NCI-H2107 (cell line): ENCODE data around the gene NEUROD1.
"Not testable (repeated sequence)": the region's sequence is repeated elsewhere in the genome, so short reads cannot be mapped to it uniquely, and the experiment has no call there.

Source experiments
- DNase-seq: peaks from one replicate; lab custom pipeline; 2025; lab: John Stamatoyannopoulos, UW

NEUROD1 gene

GRCh38 chr2:181680055-181680936 is at the start of gene NEUROD1:
NEUROD1 (minus strand) TSS chr2:181680517; CDS start chr2:181678860, 1,657 bp downstream.
- DNase-seq, result no peak

GRCh38 chr2:181725476-181725875 is 45.2 kb upstream of the NEUROD1 start:
- no peak for DNase-seq

GRCh38 chr2:181724662-181725061 is 44.3 kb upstream of the NEUROD1 start:
- no peak for DNase-seq

- no peak for DNase-seq
These were observed 43.4 kb upstream of the NEUROD1 start for GRCh38 chr2:181723731-181724130.

- peak; percentile 77 for DNase-seq
These were observed 34.8 kb upstream of the NEUROD1 start for GRCh38 chr2:181715033-181715630.

- not testable (repeated sequence) for DNase-seq
These were observed 30.7 kb upstream of the NEUROD1 start for GRCh38 chr2:181711051-181711450.

GRCh38 chr2:181702519-181702918 is 22.2 kb upstream of the NEUROD1 start:
- DNase-seq, result not testable (repeated sequence)

DNA sequence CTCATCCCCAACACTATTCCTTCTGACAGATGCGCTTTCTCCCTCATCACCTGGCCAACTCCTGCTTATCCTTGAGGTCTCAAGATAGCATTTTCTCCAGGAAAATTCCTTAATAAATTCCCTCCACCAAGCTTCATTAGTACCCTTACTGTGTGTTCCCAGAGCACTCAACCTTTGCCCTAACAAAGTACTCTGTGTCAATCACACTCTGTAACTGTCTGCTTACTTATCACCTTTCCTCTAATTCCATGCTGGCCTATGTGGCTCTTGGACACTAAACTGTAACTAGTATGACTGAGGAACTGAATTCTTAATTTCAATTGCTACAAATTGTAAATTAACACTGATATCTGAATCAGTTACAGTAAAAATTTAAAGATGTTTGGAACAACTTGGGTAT is 17.9 kb upstream of the NEUROD1 start:
- no peak for DNase-seq

- DNase-seq, result no peak
These were observed 17.3 kb upstream of the NEUROD1 start for GRCh38 chr2:181697571-181697970.

DNA sequence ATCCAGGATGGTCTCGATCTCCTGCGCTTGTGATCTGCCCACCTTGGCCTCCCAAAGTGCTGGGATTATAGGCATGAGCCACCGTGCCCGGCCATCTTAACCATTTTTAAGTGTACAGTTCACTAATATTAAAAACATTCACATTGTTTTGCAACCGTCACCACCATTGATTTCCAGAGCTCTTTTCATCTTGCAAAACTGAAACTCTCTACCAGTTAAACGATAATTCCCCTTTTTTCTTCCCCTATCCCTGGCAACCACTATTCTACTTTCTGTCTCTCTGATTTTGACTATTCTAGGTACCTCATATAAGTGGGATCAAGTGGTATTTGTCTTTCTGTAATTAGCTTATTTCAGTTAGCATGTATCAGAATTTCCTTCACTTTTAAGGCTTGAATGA is 16.8 kb upstream of the NEUROD1 start:
- DNase-seq, result no peak

GRCh38 chr2:181694271-181694670 is 14.0 kb upstream of the NEUROD1 start:
- no peak for DNase-seq

DNA sequence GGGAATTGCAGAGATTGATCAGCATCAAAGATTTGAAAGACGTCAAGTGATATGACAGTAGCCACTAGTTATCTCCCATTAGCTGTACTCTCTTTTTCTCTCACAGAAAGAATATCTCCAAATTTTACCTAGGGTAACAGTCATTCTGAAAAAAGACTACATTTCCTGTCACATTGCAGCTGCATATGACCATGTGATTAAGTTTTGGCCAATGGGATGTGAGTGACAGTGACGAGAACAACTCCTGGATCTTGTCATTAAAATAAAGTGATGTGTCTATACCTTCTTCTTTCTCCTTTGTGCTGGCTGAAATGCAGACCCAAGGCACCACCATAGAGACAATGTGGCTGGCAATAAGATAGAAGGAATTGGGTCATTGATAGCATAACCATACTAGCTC is 10.5 kb upstream of the NEUROD1 start:
- DNase-seq, result no peak

GRCh38 chr2:181686576-181687185 is 6.4 kb upstream of the NEUROD1 start:
- no peak for DNase-seq

DNA sequence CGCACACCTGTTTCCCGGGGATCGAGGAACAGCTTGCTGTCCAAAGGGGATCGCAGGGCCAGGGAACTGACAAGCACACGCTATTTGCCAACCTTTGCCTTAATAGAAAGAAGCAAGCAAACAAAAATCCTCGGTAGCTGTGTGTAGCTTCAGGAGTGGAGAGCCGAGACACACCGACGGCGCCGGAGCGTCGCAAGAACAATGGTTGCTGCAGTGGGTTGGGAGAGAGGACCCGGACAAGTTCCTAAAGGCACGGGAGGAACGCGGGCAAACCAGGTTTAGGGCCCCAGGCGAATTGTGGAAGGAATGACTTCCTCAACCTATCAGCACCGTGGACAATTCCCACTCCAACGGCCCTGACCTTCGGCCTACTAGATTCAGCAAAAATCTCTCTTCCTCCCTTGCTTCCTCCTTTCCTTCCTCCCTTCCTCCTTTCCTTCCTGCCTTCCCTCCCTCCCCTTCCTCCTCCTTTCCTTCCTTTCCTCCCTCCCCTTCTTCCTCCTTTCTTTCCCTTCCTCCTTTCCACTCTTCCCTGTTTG is 4.9 kb upstream of the NEUROD1 start:
- no peak for DNase-seq

GRCh38 chr2:181684454-181685149 is 4.3 kb upstream of the NEUROD1 start:
- no peak for DNase-seq

DNA sequence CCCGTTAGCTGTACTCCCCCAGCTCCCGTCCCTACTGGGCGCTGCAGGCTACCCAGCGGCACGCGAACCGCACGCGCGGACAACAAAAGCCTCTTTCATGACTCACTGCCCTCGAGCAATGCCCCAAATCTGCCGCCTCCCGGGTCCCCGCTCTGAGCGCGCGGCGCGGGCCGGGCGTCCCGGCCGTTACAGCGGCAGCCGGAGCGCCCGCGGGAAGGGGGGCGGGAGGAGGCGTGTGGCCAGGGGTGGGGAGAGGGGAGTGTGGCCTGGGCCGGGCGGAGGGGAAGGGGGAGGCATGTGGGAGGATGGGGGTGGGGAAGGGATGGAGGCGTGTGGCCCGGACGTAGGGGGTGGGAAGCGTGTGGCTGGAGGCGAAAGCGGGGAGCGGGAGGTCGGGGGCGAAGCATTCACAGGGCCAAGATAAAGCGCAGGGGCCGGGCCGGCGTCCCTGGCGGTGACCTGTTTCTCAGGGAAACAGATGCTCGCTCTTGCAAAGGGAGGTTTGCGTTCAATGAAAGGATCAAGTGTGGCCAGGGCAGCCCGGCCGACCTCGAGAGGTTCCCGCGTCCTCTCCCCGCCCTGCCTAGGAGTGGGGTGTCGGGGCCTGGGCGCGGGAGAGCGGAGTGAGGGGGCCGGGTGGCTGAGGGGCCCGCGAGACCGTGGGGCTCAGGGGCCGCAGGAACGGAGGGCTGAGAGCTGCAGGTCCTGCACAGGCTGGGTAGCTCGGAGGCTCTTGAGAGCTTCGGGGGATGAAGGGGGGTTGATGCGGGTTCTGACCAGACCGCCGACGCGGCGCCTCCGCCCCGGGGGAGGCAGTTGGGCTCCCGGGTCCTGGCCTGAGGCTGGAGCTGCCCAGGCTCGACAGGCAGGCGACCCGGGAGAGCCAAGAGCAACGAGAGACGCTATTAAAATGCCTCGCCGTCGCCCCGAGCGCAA is 3.5 kb upstream of the NEUROD1 start:
- no peak for DNase-seq

DNA sequence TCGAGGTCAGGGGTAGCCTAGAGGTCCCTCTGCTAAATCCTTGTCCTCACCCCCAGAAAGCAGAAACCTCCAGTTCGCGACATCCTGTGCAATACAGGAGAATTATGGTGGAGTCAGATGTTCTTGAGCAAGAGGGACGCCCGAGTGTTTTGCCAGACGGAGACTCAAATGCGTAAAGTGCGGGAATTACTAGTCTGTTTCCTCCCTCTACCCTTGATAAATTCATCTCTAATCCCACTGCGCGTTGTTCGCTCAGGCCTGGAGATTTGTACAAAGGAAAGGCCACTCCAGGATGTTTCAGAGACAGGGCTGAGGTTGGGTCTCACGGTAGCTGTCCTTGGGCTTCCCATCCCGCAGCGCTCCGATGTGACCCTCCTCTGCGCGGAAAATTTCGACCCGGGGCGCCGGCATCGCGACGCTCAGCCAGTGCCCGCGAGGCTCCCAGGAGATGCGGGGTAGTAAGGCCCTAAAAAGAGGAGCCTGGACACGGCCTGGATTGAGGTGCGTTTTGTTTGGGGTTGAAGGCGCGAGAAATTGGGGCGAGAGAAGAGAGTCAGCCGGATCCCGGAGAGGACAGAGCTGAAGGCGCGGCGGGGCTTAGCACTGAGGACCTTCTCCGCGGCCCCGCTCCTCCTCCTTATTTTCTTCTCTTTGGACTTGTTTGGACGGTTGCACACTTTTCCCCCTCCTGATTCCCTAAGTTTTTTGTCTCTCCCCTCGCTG is 2.6 kb upstream of the NEUROD1 start:
- DNase-seq, result no peak

GRCh38 chr2:181682026-181682789 is 1.9 kb upstream of the NEUROD1 start:
- DNase-seq, result no peak
